Measurements from ENCODE around the gene MYL6B. TPM values are rescaled to one million over a fixed set of nuclear protein-coding genes. Genes with fewer than 3 reads are reported as not detected.

Gene MYL6B
- total RNA-seq, 2 donors from 2014 or later = 5.4 to 9.0 TPM

GRCh38 chr12:56160193-56160763 lies 7.9 kb downstream of the MYL6B start:
- H3K9me3 ChIP-seq (ENCODE audit: control insufficient read depth, low read length, poor library complexity, severe bottlenecking) = no peaks in the 10 kb centered on the region
- H3K4me1 Mint-ChIP-seq = peaks cover 53% of the 10 kb centered on the region
- peaks cover 14% of the 10 kb centered on the region for H3K36me3 Mint-ChIP-seq (ENCODE audit: low read depth)
- DNase-seq = peak; percentile 44 to 58 (median 45)
- peak; percentile 65 for ATAC-seq
- peak overlapping the region; percentile 99 for H3K27ac Mint-ChIP-seq
- H3K4me3 Mint-ChIP-seq = peak overlapping the region; percentile 100
- H3K27me3 Mint-ChIP-seq = no peaks in the 10 kb centered on the region

- H3K27me3 Mint-ChIP-seq = no peaks in the 10 kb centered on the region
- no peaks in the 10 kb centered on the region for H3K9me3 ChIP-seq (ENCODE audit: control insufficient read depth, low read length, poor library complexity, severe bottlenecking)
- H3K27ac Mint-ChIP-seq = peak overlapping the region; percentile 99
- H3K36me3 Mint-ChIP-seq (ENCODE audit: low read depth) = peaks cover 18% of the 10 kb centered on the region
- ATAC-seq = no peak
- H3K4me1 Mint-ChIP-seq = peaks cover 49% of the 10 kb centered on the region
- no peak for DNase-seq
- H3K4me3 Mint-ChIP-seq = peak overlapping the region; percentile 100
These were observed 8.7 kb downstream of the MYL6B start for GRCh38 chr12:56160894-56161689.

DNA sequence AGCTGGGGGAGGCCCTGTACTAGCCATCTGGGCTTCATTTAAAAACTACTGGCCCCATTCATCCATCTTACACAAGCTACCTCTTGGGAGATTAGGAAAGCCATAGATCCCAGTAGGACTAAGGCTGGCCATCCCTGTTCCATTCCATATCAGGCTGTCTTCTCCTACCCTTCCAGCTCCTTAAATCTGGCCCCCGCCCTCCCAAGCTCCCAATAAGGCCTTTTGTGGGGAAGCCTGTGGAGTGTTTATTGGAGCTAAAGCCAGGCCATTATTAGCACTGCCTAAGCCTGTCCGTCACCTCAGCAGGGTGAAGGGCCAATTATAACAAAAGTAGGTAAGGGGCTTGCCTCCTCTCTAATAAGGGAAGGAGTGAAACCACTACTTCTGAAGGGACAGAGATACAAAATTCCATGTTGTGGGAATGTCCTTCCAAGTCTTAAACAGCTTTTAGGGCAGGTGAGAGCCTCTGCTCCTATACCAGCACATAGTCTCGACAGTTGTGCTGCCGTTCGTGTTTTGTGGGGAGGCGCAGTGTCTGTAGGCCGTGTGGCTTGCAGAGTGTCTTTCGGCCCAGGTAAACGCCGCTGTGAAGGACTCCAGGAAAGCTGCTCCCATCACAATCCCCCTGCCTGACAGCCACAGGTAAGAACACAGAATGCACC lies 9.4 kb downstream of the MYL6B start:
- H3K4me1 Mint-ChIP-seq = peaks cover 49% of the 10 kb centered on the region
- ATAC-seq (no peak), DNase-seq (no peak)
- H3K27me3 Mint-ChIP-seq = no peaks in the 10 kb centered on the region
- H3K27ac Mint-ChIP-seq = peak overlapping the region; percentile 99
- peaks cover 18% of the 10 kb centered on the region for H3K36me3 Mint-ChIP-seq (ENCODE audit: low read depth)
- H3K9me3 ChIP-seq (ENCODE audit: control insufficient read depth, low read length, poor library complexity, severe bottlenecking) = no peaks in the 10 kb centered on the region
- peak overlapping the region; percentile 100 for H3K4me3 Mint-ChIP-seq

DNA sequence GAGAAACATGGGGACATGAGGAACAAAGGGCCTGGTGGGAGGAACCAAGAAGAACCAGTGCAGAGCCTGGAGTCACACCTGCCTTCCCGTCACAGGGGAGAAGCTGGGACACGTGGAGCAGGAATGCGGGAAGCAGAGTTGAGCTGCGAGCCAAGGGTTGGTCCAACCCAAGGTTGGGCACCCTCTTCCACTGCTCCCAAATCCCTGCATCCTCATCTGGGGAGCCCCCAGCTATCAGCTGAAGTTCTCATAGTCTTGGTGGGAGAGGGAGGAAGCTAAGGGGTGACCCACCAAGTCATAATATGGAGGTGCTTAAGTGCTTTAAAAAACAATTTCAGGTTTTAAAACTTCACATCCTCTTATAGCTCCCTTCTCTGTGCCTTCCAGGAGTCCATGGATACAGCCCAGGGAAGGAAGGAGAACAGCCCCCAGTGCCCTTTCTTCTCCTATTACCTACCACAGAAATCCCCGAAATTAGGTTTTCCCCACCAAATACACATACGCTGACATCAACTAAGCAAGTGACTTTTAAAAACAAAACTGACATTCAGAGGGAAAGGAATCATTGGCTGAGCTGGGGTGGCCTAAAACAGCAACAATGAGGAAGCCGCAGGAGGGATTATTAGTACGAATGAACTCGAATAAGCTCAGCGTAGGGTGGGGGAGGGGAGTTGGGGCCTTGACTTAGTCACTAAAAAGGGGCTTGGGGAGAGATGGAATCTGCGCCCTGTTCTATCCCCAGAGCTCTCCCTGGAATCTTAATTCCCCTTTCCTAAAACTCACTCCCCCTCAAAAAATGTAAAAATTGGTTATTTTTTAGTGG lies 10.3 kb downstream of the MYL6B start:
- peaks cover 46% of the 10 kb centered on the region for H3K4me1 Mint-ChIP-seq
- H3K27me3 Mint-ChIP-seq = no peaks in the 10 kb centered on the region
- H3K36me3 Mint-ChIP-seq (ENCODE audit: low read depth) = peaks cover 22% of the 10 kb centered on the region
- no peaks in the 10 kb centered on the region for H3K9me3 ChIP-seq (ENCODE audit: control insufficient read depth, low read length, poor library complexity, severe bottlenecking)
- DNase-seq (no peak), ATAC-seq (no peak)
- H3K27ac Mint-ChIP-seq = peak overlapping the region; percentile 99
- H3K4me3 Mint-ChIP-seq = peak overlapping the region; percentile 53

DNA sequence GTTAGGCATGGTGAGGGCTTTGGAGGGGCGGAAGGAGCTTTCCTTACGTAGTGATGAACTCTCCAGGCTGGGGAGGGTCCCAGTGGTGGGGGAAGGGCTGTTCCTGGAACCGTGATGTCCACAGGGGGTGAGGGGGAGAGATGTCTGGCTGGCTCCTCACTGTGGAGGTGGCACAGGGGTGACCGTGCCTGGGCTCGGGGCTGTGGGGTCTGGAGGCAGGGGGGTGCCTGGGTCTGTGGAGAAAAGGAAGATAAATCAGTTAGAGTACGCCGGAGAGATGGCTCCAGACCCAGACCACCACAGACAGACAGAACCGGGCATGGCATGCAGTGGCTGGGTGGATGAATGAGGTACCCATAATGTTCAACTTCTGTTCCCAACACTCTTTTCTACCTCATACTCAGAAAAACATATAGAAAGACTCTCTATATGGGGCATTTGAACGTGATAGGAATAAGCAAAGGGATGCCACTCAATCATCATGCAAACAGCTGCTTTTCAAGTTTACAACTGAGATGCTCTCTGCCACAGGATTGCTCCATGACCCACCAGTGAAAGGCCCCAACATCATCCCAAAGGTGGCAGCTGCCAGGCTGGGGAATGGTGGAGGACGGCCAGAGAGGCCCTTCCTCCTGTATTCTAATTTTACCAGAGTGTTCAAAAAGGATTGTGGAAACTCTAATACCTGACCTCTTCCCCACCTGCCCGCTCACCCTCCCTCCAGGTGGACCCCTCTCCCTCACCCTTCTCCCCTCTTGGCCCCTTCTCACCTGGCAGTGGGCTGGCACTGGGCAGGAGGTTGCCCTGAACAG lies 11.4 kb downstream of the MYL6B start:
- Mint-ChIP-seq H3K4me3 (peak overlapping the region; percentile 59), H3K4me1 (peaks cover 41% of the 10 kb centered on the region), H3K27ac (peak overlapping the region; percentile 99), H3K27me3 (no peaks in the 10 kb centered on the region), H3K36me3 (ENCODE audit: low read depth) (peaks cover 18% of the 10 kb centered on the region)
- H3K9me3 ChIP-seq (ENCODE audit: control insufficient read depth, low read length, poor library complexity, severe bottlenecking) = no peaks in the 10 kb centered on the region
- DNase-seq (no peak), ATAC-seq (no peak)

DNA sequence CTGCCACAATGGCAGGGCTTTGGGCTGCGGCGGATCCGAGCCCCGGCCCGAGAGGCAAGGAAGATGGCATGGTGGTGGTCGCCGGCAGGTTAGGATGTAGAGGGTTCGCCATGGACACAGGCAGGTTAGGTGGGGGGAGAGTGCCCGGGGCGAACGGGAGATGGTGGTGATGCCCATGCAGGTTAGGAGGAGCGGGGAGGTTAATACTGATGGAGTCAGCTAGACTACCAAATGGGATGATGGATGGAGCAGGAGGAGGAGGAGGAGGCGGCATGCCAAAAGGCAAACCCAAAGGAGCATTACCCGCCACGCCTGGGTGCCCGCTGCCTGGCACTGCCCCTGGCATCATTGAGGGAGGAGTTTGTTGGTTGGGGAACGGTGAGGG lies 11.9 kb downstream of the MYL6B start:
- H3K36me3 Mint-ChIP-seq (ENCODE audit: low read depth) = peaks cover 14% of the 10 kb centered on the region
- no peak for ATAC-seq
- DNase-seq = no peak
- peaks cover 35% of the 10 kb centered on the region for H3K4me1 Mint-ChIP-seq
- H3K27me3 Mint-ChIP-seq = no peaks in the 10 kb centered on the region
- H3K9me3 ChIP-seq (ENCODE audit: control insufficient read depth, low read length, poor library complexity, severe bottlenecking) = no peaks in the 10 kb centered on the region
- no peak overlapping the region for H3K27ac Mint-ChIP-seq
- no peak overlapping the region for H3K4me3 Mint-ChIP-seq

DNA sequence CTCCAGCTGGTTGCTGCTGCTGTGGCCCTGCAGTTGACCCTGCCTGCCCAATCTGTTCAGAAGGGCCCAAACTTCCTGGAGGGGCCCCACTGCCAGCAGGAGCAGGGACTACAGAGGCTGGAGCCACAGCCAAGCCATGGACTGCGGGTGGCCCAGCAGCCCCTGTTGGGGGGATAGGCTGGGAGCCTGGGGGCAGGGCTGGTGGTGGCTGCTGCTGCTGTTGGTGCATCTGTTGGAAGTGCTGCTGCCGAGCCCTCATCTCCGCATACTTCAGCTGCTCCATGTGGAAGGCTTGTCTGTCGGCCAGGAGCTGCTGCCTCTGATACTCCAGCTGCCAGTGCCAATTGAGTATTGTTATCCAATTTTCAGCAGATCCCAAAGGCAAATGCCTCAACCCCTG lies 13.0 kb downstream of the MYL6B start:
- Mint-ChIP-seq H3K4me1 (peaks cover 30% of the 10 kb centered on the region), H3K36me3 (ENCODE audit: low read depth) (peaks cover 20% of the 10 kb centered on the region), H3K27me3 (no peaks in the 10 kb centered on the region), H3K27ac (no peak overlapping the region), H3K4me3 (no peak overlapping the region)
- no peak for ATAC-seq
- no peak for DNase-seq
- H3K9me3 ChIP-seq (ENCODE audit: control insufficient read depth, low read length, poor library complexity, severe bottlenecking) = no peaks in the 10 kb centered on the region

DNA sequence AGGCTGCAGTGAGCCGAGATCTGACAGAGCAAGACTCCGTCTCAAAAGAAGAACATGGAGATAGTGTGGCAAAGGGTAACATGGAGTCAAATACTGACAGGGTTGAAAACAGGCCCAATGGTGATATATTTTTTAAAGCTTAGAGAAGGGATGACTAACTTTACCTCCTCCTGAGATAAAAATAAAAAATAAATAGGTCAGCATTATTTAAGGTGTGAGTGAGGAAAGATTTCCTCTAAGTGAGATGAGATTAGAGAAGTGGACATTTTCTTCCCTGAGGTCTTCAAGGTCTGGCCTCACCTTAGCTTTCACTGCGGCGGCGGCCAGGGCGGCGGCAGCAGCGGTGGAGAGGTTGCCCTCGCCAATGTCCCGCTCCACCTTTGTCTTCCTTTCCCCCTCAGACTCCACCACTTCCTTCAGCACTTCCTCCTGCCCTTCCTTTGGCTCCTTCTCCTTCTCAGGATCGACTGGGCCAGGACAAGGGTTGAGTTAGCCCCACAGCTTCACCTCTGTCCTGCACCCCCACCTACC lies 16.9 kb downstream of the MYL6B start:
- Mint-ChIP-seq H3K27me3 (no peaks in the 10 kb centered on the region), H3K27ac (peak overlapping the region; percentile 11), H3K36me3 (ENCODE audit: low read depth) (peaks cover 16% of the 10 kb centered on the region), H3K4me3 (no peak overlapping the region), H3K4me1 (peaks cover 9% of the 10 kb centered on the region)
- DNase-seq (no peak), ATAC-seq (no peak)
- H3K9me3 ChIP-seq (ENCODE audit: control insufficient read depth, low read length, poor library complexity, severe bottlenecking) = no peaks in the 10 kb centered on the region

DNA sequence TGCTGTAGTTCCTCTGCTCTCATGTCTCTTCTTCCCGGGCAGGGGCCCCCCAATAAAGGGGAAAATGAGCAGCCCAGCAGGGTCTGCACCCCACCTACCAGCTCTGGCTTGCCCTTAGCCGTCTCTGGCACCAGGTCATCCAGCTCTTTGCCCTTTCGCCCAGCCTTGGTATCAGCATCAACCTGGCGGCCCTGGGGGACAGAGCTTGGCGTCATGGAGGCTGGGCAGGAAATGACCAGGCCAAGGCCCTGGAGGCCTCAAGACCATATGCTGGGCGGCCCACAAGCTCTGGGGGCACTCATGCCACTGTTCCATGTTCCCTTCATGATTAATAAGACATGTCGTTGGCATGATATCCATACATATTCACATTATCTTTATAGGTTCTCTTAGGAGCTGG lies 20.5 kb downstream of the MYL6B start:
- H3K36me3 Mint-ChIP-seq (ENCODE audit: low read depth) = peaks cover 13% of the 10 kb centered on the region
- ATAC-seq (no peak), DNase-seq (no peak)
- H3K4me1 Mint-ChIP-seq = peaks cover 7% of the 10 kb centered on the region
- no peak overlapping the region for H3K4me3 Mint-ChIP-seq
- H3K27ac Mint-ChIP-seq = no peak overlapping the region
- no peaks in the 10 kb centered on the region for H3K9me3 ChIP-seq (ENCODE audit: control insufficient read depth, low read length, poor library complexity, severe bottlenecking)
- H3K27me3 Mint-ChIP-seq = no peaks in the 10 kb centered on the region

DNA sequence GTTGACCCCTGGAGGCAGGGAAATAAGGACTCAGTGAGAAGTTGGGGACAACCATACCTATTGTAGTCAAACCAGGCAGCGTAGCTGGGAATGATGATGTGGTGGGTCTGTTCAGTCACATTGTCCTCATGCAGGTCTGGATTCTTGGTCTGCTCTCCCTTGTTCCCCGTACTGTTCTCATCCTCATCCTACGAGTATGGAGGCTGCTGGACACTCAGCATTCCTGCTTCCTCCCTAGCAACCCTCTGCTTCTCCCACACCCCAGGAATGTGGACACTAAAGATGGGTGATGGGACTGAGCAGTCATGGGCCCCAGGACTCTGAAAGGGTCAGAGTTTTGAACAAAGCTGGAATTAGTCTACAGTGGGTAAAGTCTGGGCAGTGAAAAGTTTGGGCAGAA lies 26.0 kb downstream of the MYL6B start:
- peak overlapping the region; percentile 90 for H3K27ac Mint-ChIP-seq
- no peak for ATAC-seq
- H3K36me3 Mint-ChIP-seq (ENCODE audit: low read depth) = peaks cover 10% of the 10 kb centered on the region
- H3K9me3 ChIP-seq (ENCODE audit: control insufficient read depth, low read length, poor library complexity, severe bottlenecking) = no peaks in the 10 kb centered on the region
- no peak for DNase-seq
- H3K27me3 Mint-ChIP-seq = no peaks in the 10 kb centered on the region
- H3K4me3 Mint-ChIP-seq = no peak overlapping the region
- H3K4me1 Mint-ChIP-seq = peaks cover 4% of the 10 kb centered on the region

- ATAC-seq = no peak
- no peaks in the 10 kb centered on the region for H3K9me3 ChIP-seq (ENCODE audit: control insufficient read depth, low read length, poor library complexity, severe bottlenecking)
- Mint-ChIP-seq H3K4me3 (no peak overlapping the region), H3K4me1 (peaks cover 36% of the 10 kb centered on the region), H3K27ac (peak overlapping the region; percentile 95), H3K27me3 (peaks cover 4% of the 10 kb centered on the region), H3K36me3 (ENCODE audit: low read depth) (peaks cover 8% of the 10 kb centered on the region)
- DNase-seq = no peak
These were observed 34.6 kb downstream of the MYL6B start for GRCh38 chr12:56186957-56187356.

- Mint-ChIP-seq H3K36me3 (ENCODE audit: low read depth) (peaks cover 8% of the 10 kb centered on the region), H3K4me3 (peak overlapping the region; percentile 99), H3K27ac (peak overlapping the region; percentile 95), H3K4me1 (peaks cover 42% of the 10 kb centered on the region), H3K27me3 (peaks cover 4% of the 10 kb centered on the region)
- H3K9me3 ChIP-seq (ENCODE audit: control insufficient read depth, low read length, poor library complexity, severe bottlenecking) = no peaks in the 10 kb centered on the region
- no peak for DNase-seq
- ATAC-seq = no peak
These were observed 35.9 kb downstream of the MYL6B start for GRCh38 chr12:56188131-56188777.

Measured in T-helper 17 cell (primary cell).